T-helper 9 cell (primary cell): ENCODE measurements around the gene TFIP11.

Experiments
- DNase-seq: peaks from one replicate; pipeline ENCODE4 v3.0.0-alpha.2; 2020

TFIP11 gene

GRCh38 chr22:26445577-26446275, 66.5 kb downstream of the TFIP11 start:
- DNase-seq, result no peak

GRCh38 chr22:26444777-26445176, 67.5 kb downstream of the TFIP11 start:
- no peak for DNase-seq

- DNase-seq, result no peak
Measured at GRCh38 chr22:26443901-26444690, 68.2 kb downstream of the TFIP11 start.

GRCh38 chr22:26442086-26442756, 70.1 kb downstream of the TFIP11 start:
- DNase-seq, result no peak
